ENCODE measurements around the gene MGLL.
A peak's percentile ranks its signal among the peaks of the same experiment; 100 is the strongest.
"Not testable (repeated sequence)": the region's sequence is repeated elsewhere in the genome, so short reads cannot be mapped to it uniquely, and the experiment has no call there.

MGLL gene

DNA sequence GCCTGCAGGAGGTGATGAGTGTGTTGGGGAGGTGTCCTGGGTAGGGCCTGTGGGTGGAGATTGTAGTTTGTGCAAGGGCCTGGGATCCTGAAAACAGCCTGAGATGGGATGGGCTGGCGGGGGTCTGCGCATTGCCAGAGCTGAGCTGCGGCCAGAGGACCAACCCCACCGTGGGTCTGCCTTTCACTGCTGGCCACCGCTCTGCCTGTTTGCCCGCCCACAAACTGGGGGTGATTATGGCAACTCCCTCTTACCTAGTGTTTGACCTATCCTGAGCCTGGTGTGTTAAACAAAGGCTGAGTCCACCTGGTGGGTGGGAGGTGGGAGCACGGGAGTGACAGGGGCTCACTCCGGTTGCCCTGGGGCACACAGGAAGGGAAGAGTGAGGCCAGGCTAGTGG is 139.8 kb downstream of the MGLL start:
- no peak for DNase-seq

DNA sequence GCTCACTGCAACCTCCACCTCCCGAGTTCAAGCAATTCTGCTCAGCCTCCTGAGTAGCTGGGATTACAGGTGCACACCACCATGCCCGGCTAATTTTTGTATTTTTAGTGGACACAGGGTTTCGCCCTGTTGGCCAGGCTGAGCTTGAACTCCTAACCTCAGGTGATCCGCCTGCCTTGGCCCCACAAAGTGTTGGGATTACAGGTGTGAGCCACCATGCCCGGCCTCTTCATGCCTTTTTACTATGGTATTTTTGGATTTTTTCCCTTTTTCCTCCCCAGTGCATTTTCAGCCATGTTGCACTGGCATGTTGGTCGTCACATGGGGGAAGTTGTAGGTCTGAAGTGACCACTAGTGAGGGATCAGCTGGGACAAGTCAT is 140.2 kb downstream of the MGLL start:
- DNase-seq: not testable (repeated sequence)

DNA sequence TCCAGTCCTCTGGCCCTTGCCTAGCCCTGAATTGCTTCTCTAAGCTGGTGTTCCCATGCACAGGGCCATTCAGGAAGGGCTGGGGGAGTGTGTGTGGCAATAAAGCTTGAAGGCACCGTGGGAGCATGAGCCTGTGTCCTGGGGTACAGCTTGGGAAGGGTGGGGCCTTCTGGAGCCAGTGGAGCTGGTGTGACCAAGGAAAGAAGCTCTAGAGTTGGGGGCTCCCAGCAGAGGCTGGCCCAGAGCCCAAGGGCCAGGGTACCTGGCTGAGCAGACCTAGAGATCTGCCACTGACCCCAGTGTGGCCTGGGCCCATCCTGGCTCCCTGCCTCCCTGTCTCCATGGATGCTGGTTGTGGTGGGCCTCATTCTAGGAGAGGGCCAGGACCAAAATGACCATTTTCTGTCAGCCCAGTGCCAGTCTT is 141.5 kb downstream of the MGLL start:
- no peak for DNase-seq

DNA sequence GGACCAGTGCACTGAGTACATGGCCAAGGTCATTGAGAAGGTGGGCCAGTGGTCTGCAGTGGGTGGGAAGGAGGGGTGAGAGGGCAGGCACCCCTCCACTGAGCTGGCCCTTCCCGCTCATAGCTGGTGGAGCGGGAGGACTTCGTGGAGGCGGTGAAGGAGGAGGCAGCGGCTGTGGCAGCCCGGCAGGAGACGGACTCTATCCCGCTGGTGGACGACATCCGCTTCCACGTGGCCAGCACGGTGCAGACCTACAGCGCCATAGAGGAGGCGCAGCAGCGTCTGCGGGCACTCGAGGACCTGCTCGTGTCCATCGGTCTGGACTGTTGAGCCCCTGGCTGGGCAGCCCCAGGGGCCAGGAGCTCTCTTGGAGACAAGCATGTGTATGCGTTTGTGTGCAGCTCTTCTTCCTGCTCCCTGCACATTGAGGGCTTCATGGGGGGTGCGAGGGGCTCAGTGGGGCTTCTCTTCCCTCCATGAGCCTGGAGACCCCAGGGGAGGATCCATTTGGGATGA is 142.1 kb downstream of the MGLL start:
- DNase-seq: no peak

DNA sequence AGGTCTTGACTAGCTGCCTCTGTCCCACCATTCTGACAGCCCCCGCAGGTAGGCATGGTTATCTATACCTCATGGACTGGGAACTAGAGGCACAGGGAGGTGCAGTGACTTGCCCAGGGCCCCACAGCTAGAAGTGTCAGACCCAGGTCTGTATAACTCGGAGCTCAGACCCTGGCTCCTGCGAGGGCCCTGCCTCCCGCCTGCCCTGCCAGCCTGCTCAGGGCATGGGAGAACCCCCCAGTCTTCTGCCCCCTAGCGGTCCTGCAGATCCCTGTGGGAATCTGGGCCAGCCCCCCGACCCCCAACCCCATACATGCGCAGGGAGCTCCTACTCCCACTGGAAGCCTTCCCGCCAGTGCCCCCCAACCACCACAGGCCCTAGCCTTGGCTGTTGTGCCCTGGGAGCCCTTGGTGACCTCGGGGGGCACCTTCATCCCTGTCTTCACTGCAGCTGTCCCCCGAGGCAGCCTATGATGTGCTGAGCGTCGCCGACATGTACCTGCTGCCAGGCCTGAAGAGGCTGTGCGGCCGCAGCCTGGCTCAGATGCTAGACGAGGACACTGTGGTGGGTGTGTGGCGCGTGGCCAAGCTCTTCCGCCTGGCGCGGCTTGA is 142.7 kb downstream of the MGLL start:
- no peak for DNase-seq

DNA sequence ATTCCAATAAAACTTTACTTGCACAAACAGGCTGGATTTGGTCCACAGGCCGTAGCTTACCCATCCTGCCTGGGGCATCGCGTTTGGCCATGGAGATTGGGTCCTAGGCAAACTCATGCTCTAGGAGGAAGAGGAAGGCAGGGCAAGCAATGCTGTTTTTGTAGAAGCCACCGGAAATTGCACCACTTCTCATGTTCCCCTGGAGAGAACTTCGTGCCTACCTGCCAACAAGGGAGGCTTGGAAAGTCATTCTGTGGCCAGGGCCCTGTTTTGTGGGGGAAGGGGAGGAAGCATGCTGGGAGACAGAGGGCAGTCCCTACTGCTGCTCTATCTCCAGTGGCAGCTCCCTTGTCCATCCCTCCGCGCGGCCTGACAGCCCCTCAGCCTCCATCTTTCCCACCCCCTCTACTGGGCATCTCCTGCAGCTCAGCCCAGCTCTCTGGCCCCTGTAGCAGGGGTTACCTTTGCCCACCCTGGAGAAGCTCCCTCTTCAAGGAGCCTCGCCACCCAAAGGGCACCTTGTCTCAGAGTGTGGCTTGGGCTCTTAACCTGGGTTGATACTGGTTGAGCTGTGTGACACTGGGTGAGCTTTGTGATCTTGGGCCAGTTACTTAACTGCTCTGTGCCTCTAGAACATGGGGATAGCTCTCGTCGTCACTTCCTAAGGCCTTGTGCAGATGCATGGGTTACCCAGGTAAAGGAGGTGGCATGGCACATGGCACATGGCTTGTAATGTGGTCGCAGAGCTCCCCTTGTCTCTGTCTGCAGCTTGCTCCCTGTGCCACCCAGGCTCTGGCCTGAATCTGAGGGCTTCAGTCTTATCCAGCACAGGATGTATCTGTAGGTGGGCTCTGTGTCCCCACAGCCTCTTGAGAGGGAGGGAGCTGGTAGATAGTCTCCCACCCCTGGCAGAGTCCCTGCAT is 143.4 kb downstream of the MGLL start:
- no peak for DNase-seq

DNA sequence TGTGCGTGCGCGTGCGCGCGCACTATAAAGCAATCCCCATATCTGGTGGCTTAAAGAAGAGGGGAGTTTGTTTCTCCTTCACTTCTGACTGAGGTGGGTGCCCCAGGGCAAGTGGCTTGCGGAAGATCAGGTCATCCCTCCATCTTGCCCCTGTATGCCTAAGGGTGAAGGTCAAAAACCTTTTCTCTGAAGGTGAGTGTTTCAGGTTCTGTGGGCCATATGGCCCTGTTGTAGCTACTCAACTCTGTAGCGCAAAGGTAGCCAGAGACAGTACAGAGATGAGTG is 144.1 kb downstream of the MGLL start:
- no peak for DNase-seq

DNA sequence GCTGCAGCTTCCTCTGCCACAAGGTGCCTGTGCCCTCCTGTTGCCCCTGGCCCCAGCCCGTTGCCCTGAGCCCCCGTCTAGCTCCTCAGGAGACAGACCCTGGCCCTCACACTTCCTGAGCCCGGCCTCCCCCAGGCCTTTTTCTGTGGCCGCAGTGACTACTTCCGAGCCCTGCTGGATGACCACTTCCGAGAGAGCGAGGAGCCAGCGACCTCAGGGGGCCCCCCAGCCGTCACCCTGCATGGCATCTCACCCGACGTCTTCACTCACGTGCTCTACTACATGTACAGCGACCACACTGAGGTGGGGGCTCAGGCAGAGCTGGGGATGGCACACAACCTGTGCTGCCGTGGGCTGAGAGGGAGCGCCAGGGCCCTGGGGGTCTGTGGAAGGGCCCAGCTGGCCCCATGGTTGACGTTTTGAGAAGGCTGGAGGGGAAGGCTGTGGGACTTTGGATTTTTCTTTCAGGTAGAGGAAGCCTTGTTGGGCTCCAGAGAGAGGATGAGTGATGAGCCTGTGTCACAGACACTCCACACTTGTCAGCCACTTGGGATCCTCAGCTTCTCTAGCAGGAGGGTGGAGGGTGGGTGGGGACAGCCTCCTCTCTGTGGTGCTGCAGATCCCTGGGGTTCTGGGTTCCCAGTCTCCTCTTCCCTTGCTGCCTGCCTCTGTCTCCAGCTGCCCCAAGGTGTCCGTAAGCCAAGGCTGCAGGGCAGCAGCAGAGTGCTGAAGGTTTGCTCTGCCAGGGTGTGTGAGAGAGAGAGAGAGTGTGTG is 144.6 kb downstream of the MGLL start:
- DNase-seq: no peak

DNA sequence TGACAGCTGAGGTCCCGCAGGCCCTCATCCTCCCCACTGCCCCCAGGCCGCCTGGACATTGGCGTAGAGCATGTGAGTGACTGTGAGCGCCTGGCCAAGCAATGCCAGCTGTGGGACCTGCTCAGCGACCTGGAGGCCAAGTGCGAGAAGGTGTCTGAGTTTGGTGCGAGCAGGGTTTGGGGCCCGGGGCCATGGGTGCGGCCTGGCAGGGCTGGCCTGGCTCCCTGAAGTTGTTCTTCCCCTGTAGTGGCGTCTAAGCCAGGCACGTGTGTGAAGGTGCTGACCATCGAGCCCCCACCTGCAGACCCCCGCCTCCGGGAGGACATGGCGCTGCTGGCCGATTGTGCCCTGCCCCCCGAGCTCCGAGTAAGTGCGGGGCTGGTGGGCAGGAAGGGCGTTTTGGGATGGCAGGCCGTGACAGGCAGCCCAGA is 145.4 kb downstream of the MGLL start:
- DNase-seq: no peak

DNA sequence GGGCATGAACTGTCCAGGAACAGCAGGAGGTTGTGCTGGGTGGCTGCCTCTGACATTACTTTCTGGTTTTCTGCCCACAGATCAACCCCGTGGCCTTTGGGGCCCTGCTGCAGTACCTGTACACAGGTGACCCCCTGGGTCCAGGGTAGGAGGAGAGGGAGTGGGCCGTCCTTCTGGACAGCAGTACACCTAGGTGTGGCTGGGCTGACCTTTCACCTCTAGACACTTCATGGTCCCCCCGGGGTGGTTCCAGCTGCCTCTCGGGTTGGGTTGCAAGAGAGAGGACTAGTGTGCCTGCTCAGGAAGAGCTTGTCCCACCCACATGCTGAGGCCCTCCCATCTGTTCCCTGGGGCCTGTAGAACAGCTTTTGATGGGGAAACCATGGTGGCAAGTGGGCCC is 145.9 kb downstream of the MGLL start:
- DNase-seq: no peak

DNA sequence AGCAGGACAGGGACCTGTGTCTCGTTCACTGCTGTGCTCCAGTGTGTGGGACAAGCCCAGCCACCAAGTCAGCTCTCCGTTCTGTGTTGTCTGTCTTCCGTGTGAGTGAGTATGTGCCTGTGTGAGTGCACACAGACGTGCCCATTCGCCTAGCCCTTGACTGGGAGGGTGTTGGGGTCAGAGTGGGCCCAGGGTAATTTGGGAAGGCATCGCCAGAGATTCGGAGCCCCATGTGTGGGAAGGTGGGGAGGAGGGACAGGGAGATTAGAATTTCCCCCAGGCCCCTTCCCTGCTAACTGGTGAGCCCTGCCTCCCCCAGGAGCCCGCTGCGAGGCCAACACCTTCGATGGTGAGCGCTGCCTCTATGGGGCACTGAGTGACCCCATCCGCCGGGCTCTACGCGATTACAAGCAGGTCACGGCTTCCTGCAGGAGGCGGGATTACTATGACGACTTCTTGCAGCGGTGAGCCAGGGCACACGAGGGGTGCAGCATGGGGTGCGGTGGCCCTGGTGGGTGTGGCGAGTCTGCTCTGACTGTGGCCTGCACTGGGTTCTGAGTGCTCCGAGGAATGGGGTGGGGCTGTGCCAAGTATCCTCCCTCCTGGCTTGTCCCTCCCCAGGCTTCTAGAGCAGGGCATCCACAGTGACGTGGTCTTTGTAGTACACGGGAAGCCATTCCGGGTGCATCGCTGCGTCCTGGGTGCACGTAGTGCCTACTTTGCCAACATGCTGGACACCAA is 146.5 kb downstream of the MGLL start:
- DNase-seq: no peak

DNA sequence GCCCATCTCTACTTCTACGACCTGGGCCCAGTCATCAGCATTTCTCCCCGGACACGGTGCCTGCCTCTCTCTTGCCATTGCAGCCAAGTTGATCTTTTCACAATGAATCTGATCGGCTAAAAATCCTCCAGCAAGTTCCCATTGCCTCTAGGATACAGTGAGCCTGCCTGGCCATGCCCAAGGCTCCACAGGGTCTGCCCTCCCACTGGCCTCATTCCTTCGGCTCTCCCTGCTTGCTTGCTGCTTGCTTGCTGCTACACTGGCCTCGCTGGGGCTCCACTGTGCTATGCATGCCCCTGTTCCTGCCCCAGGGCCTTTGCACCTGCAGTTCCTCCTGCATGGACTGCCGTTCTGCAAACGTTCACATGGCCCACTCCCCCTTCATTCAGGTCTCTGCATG is 147.5 kb downstream of the MGLL start:
- DNase-seq: no peak

DNA sequence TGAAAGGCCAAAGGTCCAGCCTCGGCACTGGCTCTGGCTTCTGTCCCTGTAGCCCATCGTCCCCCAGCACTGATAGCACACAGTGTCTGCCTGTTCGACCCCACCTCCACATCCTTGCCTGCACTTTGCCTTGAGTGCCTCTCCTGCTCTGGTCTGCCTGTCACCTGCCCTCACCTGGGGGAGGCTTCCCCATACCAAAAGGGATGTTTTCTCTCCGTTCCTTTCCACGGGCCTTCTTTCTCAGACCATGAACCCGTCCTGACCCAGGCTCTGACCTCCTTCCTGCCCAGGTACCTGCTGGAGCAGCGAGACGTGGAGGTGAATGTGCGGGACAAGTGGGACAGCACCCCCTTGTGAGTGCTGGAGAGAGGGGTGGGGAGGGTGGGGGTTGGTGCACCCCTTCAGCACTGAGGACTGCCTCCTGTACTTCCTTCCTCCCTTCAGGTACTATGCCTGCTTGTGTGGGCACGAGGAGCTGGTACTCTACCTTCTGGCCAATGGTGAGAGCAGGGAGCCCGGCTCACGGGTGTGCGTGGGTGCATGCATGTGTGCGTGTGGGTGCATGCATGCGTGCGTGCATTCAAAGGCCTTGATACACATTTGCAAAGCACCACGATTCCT is 148.1 kb downstream of the MGLL start:
- no peak for DNase-seq

DNA sequence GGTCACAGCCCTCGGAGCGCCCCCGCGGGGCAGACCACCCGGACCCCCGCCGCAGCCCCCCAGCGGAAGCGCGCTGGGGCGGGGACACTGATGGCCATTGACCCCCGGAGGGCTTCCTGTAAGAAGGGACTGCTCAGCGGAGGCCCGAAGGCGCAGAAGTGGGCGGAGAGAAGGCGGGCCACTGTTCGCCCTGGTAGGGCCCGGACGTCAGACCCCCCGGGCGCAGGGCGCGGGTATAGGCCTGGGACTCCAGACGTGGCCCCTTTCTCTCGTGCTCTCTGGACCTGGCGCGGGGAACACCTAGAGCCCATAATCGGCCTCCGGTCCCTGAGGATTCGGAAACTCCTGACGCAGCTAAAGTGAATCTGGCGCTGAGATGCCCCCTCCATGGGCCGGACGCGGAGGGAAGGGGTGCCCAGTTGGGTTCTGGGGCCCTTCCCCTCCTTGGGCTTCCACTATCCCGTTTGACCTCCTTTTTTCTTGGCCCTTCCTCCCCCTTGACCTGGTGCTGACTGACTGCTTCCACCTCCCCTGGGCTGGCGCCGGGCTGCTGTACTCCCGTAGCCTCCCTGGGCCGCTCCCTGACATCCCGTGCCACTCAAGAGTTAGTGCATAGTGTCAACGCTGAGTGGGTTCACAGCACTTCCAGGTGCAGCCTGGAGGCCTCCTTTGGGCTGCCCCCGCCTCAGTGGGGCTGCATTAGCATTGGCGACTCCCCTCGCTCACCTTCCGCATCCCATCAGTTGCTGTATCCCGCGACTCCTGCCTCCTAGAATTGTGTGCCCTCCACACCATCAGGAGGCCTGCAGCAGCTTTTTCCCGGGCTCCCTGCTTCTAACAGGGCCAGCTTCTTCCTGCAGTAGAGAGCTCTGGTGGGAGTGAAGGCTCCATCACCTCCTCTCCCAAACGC is 148.9 kb downstream of the MGLL start:
- DNase-seq: peak; percentile 64

DNA sequence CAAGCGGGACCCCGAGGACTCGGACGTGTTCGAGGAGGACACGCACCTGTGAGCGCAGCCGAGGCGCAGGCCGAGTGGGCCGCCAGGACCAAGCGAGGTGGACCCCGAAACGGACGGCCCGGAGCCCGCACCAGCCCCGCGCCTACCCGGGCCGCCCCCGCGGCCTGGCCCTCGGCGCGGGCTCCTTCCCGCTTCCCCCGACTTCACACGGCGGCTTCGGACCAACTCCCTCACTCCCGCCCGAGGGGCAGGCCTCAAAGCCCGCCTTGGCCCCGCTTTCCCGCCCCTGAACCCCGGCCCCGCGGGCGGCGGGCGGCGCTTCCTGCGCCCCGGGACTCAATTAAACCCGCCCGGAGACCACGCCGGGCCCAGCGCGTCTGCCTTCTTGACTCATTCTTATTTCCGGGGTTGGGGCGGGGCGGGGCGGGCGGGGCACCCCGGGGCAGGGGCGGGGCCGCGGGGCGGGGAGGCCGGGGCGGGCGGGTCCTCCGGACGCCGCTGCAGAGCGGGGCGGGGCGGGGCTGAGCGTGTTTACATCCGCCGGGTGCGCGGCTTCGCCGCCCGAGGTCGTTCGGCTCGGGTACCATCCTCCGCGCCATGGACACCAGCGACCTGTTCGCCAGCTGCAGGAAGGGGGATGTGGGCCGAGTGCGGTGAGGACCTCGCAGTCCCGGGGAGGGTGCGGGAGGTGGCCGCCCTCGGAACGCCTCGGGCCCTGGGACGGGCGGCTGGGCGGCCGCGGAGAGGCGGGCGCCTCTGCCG is 149.7 kb downstream of the MGLL start, which contains the start of gene ABTB1:
Gene ABTB1 (plus strand): TSS at position 524 of the 762 bp plus-strand sequence. CDS start 74 bp downstream, at position 598.
- DNase-seq: peak; percentile 89

DNA sequence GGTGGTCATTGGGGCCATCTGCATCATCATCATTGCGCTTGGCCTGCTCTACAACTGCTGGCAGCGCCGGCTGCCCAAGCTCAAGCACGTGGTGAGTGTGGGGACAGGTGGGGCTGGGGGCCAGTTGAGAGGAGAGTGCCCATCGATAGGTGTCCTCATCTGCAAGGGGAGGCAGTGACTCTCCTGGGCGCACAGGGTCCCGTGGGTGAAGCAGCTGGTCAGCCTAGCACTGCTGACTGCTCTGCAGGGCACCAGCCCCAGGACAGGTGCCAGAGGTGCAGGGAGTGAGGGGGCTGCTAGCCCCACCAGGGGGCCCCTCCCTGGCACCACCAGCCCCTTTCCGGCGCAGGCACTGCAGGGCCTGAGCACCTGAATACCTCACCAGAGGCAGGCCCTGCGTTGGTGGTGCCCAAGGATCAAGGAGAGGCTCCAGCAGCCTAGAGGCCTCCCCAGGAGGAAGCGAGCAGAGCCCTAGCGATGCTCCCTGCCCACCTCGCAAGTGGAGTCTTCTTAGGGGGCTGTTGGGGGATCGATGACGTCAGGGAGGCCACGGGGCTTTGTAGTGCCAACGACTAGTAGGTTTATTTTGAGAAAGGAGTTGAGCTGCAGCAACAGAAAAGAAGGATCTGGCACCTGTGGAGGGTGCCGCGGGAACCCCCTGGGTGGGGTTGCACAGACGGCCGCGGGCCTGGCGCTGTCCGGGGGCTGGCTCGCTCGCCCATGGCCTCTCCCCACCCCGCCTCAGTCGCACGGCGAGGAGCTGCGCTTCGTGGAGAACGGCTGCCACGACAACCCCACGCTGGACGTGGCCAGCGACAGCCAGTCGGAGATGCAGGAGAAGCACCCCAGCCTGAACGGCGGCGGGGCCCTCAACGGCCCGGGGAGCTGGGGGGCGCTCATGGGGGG is 150.5 kb downstream of the MGLL start:
- DNase-seq: peak; percentile 38

DNA sequence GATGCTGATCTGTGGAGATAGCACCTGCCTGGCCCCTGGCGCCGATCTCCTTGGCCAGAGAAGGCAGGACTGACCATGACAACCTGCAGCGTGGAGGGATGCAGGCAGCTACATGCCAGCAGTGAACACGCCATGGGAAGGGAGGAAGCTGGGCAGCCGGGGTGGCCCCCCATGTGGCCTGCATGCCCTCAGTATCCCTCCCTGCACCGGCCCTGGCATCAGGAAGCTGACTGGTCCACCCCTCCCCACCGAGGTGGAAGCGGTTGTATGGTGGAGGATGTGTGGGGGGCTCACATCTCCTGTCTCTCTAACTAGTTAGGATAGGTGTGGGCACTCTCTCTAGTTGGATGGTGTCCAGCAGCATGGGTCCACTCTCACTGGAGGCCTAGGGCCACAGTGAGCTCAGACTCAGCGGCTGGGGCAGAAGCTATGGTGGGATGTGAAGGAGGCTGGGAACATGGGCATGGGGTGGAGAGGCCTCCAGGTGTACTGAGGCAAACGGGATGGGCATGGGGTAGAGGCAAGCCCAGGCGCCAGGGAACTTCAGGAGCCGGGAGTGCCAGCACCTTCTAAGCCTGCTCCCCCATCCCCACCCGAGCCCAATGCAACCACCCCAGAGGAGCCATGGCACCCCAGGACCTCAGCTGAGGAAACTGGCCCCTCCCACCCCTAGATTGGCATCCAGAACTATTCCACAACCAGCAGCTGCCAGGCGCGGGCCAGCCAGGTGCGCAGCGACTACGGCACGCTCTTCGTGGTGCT is 151.4 kb downstream of the MGLL start:
- DNase-seq: no peak

DNA sequence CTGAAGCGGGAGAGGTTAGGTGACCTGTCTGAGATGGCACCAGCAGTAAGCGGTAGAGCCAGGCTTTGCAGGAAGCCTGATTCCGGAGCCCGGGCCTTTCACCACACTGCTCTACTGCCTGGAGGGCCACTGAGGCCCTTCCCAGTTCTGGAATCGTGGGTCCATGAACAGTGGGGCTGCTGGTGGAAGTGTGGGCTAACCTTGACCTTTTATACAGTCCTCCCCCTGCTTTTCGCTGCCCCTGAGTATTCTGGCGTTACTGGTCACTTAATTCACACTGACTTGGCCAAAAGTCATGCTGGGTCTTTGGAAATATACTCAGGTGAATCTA is 152.1 kb downstream of the MGLL start:
- no peak for DNase-seq

All from CD4-positive, alpha-beta T cell treated with Interleukin-17A for 1 hour (primary cell).